Stimulated activated CD8-positive, alpha-beta memory T cell treated with anti-CD3 and anti-CD28 coated beads, Interleukin-15, amount 100 ng/mL, for 4 hours (primary cell): ENCODE measurements around the gene SCN2B.

Source experiments
- DNase-seq, 2 donors: peaks; one replicate each; pipeline ENCODE4 v3.0.0-alpha.2; 2020; ENCODE audit warnings: low read depth in 2 of 2

The SCN2B gene

GRCh38 chr11:118135051-118135795 lies 41.2 kb downstream of the SCN2B start:
- DNase-seq: no peak

GRCh38 chr11:118133816-118134215 lies 42.6 kb downstream of the SCN2B start:
- DNase-seq: no peak

GRCh38 chr11:118132385-118133151 lies 43.9 kb downstream of the SCN2B start:
- no peak for DNase-seq

GRCh38 chr11:118129471-118130172 lies 46.8 kb downstream of the SCN2B start:
- no peak for DNase-seq

GRCh38 chr11:118128721-118129470 lies 47.5 kb downstream of the SCN2B start:
- no peak for DNase-seq

GRCh38 chr11:118128310-118128709 lies 48.1 kb downstream of the SCN2B start:
- no peak for DNase-seq

GRCh38 chr11:118126082-118126838 lies 50.2 kb downstream of the SCN2B start:
- DNase-seq: no peak

- DNase-seq: no peak
Measured at GRCh38 chr11:118124929-118125535, 51.4 kb downstream of the SCN2B start.

- DNase-seq: no peak
Measured at GRCh38 chr11:118120793-118121192, 55.6 kb downstream of the SCN2B start.

GRCh38 chr11:118117790-118118601 lies 58.4 kb downstream of the SCN2B start:
- peak in 1 of 2 donors; percentile 4 for DNase-seq

- no peak for DNase-seq
Measured at GRCh38 chr11:118115048-118115447, 61.4 kb downstream of the SCN2B start.

GRCh38 chr11:118114266-118114665 lies 62.2 kb downstream of the SCN2B start:
- no peak for DNase-seq

GRCh38 chr11:118112711-118113430 lies 63.6 kb downstream of the SCN2B start:
- no peak for DNase-seq
